HG03045 (cell line): Measurements from ENCODE around the gene SND1.
A peak's percentile ranks its signal among the peaks of the same experiment; 100 is the strongest.
"Not testable (repeated sequence)": the region's sequence is repeated elsewhere in the genome, so short reads cannot be mapped to it uniquely, and the experiment has no call there.

ENCODE experiments used
- ATAC-seq: cut with Tn5 transposase; IDR thresholded peaks from one replicate; pipeline ENCODE4 v1.9.1; 2021; ENCODE audit warnings: mild to moderate bottlenecking, moderate library complexity; ENCODE audit not compliant: unreplicated experiment

SND1 gene

DNA sequence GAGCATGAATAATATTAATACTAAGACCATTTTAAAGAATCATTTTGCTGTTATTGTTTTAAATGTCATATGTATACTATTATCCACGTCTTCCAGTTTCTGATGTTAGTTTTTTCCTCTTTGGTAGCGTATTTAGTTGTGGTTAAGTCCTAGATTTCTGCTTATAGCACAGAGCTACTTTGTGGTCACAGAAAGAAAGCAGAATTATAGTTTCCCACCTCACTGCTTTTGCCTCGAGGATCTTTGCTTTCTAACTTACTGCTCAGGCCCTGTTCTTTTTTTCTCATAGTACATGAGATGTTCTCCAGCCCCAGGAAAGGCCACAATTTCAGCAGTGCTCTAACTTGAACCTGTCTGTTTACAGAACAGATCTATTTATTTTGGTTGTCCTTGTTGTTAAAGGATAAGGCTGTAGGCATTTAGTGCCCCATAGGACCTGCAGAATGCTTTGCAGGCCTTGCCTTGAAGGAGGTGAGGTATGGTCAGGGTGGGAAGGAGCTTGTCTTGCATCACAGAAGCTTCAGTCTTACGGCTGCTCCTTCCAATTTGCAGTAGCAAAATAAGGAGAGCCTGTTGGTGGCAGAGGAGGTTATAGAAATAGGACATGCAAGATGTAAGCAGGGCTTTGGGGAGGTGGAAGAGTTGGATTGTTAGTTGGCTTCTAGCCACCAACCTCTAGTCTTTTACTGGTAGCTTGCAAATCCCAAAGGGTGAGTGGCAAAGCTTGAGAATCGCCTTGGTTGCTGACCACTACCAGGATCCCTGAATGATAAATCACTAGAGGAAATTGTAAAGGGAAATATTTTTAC lies 250.1 kb downstream of the SND1 start:
- no peak for ATAC-seq

DNA sequence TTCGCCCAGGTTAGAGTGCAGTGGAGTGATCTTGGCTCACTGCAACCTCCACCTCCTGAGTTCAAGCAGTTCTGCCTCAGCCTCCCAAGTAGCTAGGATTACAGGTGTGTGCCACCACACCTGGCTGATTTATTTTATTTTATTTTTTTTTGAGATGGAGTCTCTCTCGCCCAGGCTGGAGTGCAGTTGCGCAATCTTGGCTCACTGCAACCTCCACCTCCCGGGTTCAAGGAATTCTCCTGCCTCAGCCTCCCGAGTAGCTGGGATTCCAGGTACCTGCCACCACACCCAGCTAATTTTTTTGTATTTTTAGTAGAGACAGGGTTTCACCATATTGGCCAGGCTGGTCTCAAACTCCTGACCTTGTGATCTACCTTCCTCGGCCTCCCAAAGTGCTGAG lies 250.8 kb downstream of the SND1 start:
- ATAC-seq, result not testable (repeated sequence)

DNA sequence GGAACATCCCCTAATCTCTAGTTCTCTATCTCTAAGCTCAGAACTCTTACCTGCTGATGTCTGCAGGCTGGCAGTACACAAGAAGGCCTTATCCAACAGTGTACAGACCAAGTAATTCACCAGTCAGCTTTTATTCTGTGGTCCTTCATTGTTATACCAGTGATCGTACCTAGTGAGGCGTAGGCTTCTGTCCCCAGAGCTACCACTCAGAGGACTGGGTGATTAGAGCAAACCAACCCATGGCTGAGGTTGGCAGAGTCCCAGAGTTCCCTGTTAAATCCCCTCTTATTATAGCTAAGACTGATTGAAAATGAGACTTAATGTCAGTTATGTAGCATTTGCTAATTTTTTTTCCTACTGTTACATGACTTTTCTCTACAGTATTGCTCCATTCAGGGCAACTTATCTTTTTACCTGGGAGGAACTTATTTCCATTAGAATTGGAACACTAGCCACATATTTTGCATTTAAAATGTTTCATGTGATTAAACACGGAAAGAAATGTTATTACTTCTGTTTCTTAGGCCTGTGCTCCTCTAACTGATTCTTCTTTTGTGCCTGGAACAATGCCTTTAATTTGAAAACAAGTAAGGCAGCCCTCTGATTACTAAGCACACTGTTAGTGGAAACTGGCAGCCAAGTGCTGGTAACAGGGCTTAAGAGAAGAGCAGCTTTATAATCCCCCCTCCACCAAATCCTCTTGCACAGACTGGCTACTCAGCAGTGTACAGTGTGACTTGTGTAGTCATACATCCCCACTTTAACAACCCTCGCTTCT lies 252.1 kb downstream of the SND1 start:
- no peak for ATAC-seq

DNA sequence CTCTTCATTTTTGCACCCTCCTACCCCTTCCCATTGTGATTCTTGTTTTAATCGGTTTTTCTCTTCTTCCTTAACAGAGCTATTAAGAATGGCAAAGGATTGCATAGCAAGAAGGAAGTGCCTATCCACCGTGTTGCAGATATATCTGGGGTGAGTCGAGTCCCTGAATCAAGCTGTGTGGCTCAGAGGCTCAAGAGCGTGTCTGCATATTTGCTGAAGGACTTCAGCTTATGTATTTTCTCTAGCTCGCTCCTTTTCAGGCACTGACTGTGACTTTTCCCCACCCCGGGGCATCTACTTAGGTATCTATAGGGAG lies 252.6 kb downstream of the SND1 start:
- ATAC-seq, result no peak

DNA sequence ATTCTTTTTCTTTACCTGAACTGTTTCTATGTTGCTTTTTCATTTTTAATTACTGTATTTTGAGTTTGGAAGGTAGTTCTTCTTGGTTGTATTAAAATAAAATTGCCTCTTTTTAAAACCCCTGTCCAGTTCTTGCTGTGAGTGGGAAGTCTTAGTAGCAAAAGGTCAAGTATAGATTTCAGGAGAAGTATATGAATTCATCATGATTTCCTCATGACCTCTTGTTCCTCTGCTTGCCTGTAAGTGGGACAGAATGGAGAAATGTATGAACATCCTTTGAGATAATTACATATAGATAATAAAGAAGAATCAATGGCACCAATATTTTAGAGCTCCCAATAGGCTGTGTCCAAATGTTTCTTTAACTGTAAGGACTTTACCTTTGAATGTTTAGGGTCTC lies 253.0 kb downstream of the SND1 start:
- no peak for ATAC-seq

DNA sequence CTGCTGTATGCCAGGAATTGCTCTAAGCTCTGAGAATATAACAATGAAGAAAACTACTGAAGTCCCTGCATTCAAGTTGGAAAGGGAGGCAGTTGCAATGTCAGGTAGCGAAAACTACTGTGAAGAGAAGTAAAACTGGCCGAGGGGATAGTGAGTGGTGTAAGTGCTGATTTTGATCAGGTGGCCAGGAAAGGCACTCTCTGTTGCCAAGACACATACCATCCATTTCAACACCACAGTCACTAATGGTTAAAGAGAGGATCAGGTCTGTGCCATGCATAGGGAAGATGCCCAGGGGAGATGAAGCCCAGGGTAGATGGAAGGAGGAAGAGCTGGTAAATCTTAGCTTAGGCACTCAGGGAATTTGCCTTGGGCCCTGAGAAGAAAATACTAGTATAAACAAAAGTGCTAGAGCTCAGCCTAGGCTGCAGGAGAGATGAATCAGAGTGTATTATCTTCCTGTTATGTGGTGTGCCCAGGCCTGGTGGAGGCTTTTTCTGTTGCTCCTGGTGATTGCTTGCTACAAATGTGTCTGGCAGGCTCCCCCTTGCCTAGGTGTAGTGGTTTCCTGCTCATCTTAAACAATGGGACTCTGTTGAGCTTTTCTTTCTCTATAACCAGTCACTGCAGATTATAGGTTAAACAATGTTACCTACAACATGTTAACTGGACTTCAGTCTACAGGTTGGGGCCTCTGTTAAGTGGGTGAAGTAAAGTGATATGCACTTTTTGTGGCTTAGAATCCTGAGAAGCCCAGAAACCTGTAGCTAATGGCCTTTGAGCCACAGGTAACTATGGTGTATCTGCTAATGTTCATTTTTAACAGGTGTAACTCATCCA lies 253.7 kb downstream of the SND1 start:
- ATAC-seq, result no peak

DNA sequence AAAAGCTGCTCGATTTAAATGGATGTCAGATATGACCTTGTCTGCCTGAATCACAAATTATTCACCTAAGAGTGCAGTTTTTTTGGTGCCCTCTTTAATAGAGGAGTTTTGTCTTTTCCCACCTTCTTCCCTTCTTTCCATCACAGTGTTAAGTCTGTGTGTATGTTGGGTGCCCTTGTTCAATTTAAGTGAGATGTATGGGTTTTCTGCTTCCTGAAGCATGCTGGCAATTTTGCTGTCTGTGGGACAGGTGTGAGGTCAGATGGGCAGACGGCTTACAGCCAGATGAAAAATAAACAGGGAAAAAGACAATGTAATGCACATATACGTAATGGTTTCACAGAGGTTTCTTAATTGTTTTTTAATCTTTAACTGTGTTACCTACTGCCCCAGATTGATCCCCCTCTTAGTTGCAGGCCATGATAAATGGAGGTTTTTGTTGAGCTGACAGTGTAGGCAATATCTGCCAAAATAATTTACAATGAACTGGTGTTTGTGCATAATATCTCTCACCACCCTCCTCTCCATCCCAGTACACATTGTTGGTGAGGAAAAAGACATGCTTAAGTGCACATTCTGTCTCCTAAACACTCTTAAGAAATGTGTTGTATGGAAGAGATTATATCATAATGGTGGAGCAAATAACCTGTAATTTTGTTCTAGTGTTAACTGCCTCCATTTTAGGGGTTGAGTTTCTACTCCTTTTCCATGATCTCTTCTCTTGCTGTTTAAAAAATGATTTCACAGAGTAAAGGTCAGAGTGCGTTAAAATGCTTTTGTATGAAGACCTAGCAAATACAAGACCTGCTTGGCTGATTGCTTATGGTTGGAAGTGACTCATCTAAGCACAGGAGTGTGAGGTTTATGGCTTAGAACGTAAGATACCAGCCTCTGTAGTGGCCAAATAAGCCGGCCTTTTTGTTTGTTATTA lies 255.4 kb downstream of the SND1 start:
- no peak for ATAC-seq

DNA sequence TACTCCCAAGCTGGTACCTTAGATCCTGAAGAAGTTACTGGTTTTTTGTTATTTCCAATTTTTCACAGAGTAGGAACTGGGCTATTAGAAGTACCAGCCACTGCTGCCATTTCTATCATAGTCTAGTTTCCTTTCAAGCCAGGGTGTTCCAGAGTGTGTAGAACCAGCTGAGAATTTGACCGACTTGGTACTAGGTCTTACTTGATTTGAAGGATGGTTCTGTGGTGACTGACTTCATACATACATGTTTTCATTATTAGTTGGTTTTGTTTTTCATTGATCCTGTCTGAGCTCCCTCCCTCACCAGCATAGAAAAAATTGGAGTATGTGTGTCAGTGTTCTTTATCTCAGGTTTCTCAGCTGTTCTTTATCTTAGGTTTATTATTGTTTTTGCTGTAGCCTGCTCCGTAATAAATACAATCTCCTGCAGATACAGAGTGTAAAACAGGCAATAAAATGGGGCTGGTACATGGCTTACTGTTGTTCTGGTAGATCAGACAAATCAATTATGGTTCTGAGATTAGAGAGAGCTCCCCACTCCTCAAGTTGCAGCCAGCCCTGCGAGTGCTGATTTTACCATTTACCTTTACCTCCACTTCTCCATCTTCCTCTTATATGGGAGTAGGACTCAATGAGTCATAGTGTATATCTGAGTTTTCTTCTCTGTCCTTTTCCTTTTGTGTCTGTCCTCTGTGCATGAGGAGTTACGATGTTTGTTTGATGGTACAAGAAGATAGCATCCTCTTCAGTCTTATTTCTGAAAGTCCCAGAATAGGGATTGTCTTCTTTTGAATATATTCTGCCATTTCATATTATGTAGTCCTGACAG lies 256.6 kb downstream of the SND1 start:
- ATAC-seq, result no peak

DNA sequence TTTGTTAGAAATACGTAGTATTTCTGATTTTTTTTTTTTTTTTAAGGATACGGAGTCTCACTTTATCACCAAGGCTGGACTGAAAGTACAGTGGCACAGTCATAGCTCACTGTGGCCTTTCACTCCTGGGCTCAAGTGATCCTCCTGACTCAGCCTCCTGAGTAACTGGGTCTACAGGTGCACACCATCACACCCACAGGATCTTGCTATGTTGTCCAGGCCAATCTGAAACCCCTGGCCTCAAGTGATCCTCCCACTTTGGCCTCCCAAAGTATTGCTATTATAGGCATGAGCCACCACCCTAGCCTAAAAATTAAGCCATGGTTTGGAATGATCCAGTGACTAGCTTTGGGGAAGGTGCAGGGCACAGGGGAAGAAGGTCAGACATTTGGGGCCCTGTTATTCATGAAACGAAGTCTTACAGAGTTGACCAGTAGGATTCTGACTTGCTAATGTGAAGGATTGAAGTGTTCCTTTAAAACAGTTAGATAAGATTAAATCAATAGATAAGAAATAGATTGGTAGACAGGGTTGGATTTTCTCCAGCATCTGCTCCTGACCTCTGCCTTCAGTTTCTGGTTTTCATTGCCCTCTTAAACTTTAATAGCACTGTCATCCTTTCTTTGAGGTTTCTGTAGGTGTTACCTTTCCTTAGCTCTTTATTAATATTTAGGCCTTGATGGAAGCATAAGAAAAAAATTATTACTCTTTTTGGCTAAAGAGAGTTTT lies 257.6 kb downstream of the SND1 start:
- no peak for ATAC-seq

DNA sequence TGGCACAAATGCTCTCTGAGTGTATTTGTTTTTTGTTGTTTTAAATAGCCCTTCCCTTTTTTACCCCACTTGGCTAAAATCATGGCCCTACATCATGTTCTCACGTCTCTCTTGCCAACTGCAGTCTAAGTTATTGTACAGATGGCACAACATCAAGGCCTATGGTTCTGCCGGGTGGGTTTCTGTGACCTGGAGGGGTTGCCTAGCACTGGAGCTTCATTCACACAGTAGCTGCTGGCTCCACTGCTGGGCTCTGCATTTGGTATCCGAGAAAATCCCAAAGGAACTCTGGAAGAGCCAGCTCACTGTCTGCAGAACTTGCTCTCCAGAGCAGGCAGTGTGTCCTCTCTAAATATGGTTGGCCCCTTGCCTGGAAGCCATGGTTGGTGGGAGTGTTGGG lies 258.7 kb downstream of the SND1 start:
- no peak for ATAC-seq

DNA sequence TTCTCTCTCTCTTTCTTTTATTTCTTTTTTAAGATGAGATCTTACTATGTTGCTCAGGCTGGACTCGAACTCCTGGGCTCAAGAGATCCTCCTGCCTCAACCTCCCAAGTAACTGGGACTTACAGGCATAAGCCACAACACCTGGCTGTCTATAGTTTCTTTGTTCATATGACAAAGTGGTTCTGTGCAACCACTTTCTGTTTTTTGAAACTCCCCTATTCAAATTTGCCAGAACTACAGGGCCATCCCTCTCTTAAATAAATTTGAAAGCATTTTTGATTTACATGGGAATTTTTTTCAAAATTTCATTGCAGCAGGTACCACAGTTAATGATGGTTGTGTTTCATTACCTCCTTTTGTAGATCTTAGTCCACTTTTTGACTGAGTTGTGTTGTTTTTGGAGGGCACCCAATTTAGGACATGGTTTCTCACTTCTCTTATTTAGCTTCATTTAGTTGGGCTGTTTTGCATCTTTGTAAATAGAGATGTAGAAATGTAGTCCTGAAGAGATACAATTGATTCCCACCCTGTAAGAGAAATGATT lies 260.0 kb downstream of the SND1 start:
- peak; percentile 82 for ATAC-seq

DNA sequence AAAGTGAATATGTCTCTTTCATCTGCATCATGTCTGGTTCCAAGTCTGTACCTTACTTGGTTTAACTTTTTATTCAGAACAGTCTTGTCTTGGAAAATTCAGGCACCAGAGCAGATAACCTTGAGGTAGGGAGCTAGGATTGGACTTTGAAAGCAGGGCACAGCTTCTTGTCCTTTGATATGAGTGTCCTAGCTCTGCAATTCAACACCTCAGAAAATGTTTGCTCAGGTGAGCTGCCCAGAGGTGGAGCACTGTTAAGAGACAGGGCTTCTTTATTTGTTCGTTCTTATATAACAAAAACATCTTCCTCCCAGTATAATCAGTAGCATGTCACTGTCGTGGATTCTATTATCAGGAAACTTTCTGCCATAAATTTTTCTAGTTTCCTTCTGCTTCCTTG lies 260.9 kb downstream of the SND1 start:
- no peak for ATAC-seq

DNA sequence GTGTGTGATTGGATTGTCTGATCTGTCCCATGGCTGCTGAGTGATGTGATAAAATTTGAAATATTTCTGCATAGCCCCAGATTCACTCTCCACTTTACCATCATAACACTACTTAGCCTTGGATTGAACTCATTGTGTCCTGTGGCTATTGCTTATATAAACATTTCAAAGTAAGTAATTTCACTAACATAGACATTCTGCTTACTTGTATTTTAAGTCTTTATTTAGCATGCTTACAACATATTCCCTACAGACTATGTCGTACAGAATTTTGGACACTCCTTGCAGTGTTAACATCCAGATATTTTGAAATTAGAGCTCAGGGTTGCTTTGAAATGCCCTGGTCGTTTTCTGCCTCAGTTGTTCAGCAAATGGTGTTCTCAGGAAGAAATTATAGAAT lies 261.7 kb downstream of the SND1 start:
- ATAC-seq, result no peak

DNA sequence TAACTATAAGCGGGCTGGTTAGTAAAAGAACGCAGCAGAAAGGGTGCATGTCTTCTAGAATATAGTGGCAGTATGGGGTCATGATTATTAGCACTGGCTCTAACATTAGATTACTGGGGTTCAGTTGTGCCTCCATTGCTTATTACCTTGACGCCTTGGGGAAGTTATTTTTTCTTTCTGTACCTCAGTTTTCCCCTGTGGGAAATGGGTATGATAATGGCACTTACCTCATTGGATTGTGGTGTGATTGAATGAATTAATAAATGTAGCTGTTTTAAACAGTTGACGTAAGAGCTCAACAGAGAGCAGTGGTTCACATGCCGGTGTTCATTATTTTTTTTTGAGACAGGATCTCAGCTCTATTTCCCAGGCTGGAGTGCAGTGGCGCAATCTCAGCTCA lies 262.7 kb downstream of the SND1 start:
- no peak for ATAC-seq

DNA sequence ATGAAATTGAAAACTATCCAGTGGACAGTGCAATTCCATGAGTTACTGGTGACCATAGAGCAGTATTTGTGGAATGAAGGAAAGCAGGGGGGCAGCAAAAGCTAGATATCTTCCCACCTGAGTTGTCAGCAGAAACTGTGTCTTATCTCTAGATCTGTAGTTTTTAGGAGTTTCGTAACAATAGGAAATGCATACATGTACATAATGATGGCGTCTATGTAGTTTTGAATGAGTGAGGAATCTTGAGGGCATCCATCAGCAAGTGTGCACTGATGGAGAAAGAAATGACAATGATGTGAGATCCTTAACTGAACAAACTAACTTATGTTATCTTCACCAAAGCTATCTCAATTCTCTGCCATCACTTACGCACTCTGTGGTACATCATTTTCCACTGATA lies 264.7 kb downstream of the SND1 start:
- ATAC-seq, result no peak

DNA sequence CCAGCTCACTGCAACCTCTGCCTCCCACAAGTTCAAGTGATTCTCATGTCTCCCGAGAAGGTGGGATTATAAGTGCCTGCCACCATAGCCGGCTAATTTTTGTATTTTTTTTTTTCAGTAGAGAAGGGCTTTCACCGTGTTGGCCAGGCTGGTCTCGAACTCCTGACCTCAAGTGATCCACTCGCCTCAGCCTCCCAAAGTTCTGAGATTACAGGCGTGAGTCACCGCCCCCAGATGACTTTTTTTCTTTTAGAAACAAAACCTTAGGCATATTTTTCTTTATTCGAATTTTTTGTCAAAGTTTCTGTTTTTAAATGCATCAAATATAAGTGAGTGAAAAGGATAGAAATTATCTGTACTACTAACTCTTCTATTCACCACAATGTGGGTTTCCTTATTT lies 266.1 kb downstream of the SND1 start:
- no peak for ATAC-seq

DNA sequence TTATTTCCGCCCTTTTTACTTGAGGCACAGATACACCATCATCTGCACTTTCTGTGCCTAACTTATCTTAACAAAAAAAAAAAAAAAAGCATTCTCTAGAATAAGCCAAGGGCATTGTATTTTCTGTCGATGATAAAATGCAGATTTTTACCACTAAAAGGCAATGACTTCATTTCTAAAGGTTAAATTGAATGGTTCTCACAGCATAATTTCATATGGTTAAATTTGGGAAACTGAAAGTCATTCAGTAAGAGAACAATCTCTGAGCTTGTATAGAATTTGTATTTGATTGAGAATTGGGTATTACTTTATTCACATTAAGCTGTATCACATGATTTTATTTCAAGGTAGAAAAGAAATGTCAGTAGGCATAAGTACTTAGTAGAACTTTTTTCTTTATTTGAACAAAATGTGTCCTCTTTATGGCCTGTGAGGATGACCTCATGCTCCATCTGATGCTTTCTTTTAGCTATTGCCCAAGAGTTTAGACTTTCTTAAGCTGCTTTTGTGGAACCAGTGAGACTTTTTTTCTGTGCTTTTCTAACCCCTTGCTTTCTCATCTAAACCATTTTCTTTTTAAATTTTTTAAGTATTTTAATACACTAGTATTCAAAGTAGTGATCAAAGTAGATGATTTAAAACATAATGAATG lies 268.9 kb downstream of the SND1 start:
- ATAC-seq, result no peak

DNA sequence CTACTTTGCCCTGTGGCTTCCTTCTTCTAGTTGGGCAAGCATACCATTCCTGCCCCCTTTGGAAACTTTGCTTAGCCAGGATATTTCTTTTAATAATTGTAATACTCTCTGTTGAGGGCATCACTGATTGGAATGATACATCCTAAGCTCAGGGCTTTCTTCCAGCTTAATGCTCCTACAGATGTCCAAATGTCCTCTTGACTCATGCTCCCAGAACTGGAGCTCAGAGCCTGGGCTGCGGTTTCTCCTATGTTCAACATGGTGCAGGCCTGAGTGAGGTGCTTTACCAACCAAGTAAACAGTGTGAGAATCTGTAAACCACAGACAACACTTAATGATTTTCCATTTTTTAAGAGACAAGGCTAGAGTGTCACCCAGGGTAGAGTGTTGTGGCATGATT lies 270.7 kb downstream of the SND1 start:
- ATAC-seq, result no peak
